ENCODE data around the gene SYT9.

DNA sequence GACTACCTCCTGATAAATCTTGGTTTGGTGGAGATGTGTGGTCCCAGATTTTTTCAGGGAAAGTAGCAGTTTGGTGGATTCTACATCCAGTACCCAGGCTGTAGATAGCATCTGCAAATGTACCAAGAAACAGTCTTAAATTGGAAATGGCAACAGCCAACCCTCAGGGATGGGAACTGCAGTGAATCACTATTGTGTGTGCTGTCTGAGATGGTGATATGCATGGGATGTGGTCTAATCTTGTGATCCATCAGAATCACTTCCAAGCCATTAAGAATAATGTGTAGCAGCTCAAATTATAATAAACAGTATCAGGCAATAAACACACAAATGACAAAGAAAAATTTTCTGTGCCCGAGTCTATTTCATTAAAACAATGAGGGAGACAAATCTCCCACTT lies 237.0 kb downstream of the SYT9 start:
- no peak for TF ChIP-seq CTCF (IDR thresholded peaks at IDR 0.05)
- no peak for TF ChIP-seq POLR2A (IDR thresholded peaks at IDR 0.05)
- no peak for TF ChIP-seq POLR2AphosphoS5 (IDR thresholded peaks at IDR 0.05; ENCODE audit: insufficient read depth in 1 of 2, low read depth in 1 of 2)

All from vagina (tissue), 2 donors.